Fibroblast of skin of left biceps (primary cell): ENCODE measurements around the gene MAN2A1.

Experiments used
- DNase-seq, 2 experiments: peaks; one replicate each; pipeline ENCODE4 v3.0.0-alpha.2; 2013; ENCODE audit warnings: low read depth in 2 of 2

The MAN2A1 gene

DNA sequence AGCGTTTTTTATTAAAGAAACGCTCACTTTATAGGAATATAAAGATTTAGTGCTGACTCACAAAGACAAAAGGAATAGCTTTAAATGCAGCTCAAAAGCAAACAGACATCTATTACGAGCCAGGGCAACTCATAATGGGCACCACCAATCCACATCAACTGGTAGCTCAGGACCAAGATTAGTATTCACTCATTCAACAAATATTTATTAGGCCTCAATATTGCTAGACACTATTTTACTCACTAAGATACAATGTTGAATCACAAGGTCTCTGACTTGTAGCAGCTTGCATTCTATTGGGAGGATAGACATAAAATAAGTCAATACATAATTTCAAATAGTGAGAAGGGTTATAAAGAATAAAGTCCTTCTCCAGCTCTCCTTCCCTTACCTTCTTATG, 8.0 kb upstream of the MAN2A1 start:
- DNase-seq = no peak

DNA sequence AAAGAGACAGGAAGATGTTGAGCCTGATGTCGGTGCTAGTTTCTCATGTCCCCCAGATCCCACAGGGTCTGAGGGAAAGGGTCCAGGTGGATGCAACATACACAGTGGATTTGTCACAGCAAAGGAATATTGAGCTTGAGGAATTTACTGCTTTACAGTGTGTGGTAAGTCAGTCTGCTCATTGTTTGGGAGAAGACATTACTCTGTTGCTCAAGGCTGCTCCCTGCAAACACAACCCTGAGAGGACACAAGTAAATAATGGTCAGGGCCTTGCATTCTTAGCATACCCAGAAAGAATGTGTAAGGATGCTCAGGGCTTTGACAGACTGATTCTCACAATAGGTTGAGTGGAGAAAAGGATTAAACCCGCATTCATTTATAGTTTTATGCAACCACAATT, 7.3 kb upstream of the MAN2A1 start:
- no peak for DNase-seq

DNA sequence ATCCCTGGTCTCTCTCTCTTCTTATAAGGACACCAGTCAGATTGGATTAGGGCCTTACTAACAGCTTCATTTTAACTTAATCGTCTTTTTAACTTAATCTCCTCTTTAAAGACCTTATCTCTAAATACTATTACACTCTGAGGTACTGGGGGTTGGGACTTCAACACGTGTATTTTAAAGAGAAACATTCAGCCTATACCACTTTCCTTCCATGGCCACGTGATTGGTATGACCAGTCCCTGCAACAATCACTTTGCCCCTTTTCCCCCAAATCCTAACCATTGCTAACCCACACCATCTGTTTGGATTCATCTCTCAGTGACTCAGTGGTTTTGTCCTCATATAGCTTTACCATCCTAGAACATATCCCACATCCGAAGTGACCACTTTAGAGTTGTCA, 3.8 kb upstream of the MAN2A1 start:
- DNase-seq = no peak

DNA sequence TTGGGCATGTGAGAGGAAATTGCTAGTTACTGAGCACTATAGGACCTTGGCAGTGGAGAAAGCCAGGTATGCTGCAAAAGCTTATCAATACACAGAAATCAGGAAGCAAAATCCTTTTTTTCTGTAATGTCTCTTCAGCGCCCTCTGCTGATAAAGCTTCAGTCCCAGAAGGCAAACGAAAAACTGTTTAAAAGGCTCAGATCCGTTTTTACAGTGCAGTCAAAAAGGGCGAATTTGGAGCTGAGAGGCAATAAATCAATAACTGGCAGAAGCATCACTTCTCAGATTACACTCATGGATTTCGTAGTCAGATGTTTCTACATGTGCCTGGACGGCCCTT, 1.1 kb upstream of the MAN2A1 start:
- DNase-seq = no peak

DNA sequence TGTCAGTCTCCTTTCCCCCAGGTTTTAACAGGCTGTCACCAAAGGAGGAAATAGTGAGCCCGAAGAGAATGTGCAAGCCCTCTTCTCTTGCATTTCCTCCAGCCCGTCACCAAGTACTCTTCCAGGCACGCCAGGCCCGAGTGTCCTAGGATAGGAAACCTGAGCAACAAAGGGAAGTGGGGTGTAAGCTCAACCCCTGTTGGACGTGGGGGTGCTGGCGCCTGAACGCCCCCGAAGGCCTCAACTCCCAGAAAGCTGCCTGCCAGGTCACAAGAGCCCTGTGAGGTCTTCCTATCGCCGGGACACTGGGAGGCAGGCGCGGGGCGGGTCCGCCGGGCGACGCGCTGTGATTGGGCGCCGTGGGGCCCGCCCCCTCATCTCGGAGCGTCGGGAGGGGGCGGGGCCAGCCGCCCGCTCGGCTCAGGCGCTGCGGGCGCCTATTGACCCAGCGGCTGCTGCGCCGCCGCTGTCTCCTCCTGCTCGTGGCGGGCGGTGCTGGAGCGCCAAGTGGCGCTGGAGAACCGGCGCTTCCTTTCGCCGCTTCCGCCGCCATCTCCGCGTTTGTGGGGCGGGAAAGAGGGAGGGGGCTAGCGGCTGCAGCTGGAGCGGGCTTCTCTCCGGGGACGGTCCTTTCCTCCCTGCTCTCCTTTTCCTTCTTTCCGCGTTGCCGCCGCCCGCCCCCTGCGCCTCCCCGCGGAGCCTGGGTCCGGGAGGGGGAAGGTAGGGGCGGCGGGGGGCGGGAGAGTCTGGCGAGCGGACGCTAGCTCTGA, 572 bp upstream of the MAN2A1 start:
- peak; percentile 71 to 76 for DNase-seq

DNA sequence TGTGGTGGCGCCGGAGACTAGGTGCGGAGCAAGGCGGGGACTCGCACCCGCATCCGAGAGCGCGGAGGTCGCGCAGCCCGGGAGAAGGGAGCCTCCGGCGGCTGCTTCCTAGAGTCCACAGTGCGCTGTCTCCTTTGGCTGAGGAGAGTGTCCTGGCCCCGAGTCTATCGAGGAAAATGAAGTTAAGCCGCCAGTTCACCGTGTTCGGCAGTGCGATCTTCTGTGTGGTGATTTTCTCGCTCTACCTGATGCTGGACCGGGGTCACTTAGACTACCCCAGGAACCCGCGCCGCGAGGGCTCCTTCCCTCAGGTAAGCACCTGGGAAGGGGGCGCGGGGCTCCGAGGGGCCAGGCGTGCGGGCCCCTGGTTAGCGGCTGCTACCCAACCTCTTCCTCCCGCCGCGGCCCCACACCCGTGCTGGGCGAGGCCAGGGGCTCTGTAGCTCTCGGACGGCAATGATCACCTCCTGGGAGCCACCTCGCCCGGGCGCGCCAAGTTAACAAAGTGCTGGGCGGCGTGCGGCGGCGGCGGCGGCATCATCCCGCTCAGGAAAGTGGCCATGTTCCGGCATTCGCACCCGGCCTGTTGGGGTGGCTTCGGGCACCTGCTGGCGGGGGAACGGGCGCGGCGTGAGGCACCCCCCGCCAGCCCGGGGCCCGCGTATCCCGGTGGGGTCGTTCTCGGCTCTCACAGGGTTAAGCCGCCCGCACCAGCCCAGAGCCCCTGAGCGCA, 681 bp downstream of the MAN2A1 start:
- no peak for DNase-seq

DNA sequence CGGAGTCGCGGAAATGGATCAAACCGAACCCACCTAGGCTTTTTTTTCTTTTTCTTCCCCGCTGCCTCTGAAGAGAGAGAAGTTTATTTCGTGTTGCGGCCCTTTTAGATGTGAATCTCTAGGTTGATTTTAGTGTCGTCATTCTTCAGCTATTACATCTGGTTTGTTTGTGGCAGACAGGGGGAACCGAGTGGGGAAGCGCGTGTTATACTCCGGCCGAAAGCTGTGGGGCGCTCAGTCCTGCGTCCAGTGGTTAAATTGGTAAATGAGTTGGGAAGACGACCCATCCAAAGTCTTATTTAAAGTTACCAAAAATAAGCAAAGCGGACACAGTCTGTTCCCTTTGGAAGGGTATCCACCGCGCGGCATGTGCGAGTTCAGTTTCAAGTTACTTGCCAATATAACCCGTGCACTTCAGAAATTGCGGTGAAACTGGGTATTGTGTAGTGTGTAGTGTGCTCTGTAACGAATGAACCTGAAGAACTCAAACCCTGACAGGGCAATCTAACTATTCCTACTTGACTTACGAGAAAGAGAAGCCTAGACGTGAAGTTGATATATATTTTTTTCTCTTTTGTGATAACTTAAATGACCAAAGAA, 1.3 kb downstream of the MAN2A1 start:
- peak; percentile 53 to 60 for DNase-seq

DNA sequence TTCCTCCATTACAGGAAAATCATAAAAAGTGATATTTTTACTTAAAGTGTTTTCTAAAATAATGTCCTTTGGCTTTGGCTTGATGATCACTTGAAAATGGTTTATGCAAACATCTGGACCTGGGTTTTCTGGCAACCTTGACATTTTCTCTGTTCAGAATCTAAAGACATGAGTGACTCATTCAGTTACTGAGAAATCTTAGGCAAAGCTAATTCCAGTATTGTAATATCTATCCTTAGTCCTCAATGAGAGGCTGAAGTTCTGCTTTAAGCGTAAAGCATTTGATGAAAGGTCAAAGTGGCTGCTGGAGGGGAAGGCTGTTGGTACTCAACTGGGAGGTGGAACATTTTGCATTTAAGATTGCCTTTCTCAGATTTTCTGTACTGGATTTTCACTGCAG, 2.3 kb downstream of the MAN2A1 start:
- no peak for DNase-seq

DNA sequence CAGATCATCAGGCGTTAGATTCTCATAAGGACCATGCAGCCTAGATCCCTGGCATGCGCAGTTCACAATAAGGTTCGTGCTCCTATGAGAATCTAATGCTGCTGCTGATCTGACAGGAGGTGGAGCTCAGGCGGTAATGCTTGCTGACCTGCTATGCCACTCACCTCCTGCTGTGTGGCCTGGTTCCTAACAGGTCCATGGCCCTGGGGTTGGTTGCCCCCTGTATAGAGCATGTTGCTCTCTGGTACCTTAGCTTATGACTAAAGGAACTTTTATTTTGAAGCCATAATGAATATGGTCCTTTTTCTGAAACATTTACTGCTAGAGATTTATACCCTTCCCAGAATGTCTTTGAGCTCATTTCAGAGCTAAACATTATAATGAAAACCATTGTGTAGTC, 3.1 kb downstream of the MAN2A1 start:
- no peak for DNase-seq

DNA sequence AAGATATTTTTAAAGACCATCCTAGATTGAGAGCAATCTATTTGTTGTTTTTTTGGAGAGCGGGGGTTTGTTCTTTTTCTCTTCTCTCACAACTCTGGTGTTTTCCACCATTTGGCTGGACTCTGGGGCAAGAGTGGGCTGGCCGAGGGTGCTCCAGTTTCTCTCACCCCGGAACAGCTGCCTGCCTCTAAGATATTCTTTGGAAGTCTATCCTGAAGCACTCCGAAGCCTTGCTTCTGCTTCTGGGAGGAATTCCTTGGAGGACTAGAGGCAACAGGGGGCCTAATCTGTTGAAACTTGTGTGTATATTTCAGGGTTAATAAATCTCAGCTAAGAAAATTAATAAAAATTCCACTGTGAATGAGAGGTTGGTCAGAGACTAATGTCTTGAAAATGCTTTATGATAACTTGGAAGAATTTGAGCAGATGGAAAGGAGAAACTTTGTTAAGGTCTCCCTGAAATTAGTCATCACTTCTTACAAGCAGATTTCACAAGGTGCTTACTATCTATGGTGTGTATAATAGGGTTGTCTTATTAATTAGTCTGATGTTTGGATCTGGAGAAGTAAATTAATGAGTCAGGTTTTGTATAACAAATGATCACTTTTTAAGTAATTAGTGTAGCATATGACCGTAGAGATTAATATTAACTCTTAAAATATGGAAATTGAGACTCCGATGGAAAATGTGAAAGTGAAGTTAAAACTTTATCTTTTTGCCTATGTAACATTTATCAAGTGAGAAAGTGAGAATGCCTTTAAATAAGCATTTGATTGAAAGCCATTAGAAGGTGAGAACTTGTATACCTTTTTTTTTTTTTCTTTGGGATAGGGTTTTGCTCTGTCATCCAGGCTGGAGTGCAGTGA, 4.0 kb downstream of the MAN2A1 start:
- peak; percentile 53 to 59 for DNase-seq

DNA sequence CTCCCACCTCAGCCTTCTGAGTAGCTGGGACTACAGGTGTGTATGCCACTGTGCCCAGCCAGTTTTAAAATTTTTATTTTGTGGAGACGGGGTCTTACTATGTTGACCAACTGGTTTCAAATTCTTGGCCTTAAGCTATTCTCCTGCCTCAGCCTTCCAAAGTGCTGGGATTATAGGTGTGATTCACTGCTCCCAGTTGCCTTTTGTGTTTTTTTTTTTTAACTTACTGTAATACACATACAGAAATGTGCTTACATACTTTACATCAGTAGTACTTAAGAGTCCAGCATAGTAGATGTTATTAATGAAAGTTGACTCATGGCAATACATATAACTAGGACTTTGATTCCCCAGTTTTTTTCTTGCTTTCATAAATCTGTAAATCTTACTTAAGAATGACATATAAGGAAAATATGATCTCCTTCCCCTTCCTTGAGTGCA, 4.7 kb downstream of the MAN2A1 start:
- DNase-seq = peak in 1 of 2 experiments; percentile 51

DNA sequence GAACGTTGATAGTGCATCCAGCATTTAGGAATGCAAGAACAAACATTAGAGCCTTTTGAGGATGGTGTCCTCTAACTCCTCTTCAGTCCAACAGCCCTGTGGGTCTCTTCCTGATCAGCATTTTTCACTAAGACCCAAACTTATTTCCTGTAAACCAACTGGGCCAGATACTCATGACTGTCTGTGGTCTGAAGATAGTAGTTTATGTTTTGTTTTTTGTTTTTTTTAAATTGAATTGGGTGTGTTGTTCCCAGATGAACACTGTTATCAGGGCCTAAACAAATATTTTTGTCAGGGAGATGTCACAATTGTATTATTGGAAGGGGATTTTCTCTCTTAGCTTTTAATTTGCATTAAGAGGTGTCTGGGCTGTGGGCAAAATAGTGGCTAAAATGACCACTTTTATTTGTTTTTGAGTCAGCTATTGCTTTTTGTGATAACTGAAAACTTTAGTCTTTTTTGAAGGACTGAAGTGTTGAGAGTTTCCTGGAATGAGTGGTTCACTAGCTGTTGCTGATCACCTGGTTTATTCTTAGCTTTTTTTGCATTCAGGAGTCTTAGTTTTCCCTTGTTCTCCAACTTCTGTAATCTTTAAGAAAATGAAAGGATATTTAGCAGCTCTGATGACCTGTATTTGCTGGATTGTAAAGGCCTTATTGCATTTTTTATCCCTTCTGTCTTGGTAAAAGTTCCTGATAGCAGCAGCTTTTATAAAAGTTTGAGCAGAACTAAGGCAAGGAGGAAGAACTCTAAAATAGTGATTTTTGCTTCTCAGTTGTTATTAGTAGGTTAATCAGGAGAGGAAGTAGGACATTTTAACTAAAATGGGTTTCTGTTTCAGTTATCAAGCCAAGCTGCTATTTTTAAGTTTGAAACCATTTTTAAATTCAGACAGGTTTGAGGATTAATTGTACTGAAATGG, 5.5 kb downstream of the MAN2A1 start:
- DNase-seq = no peak

DNA sequence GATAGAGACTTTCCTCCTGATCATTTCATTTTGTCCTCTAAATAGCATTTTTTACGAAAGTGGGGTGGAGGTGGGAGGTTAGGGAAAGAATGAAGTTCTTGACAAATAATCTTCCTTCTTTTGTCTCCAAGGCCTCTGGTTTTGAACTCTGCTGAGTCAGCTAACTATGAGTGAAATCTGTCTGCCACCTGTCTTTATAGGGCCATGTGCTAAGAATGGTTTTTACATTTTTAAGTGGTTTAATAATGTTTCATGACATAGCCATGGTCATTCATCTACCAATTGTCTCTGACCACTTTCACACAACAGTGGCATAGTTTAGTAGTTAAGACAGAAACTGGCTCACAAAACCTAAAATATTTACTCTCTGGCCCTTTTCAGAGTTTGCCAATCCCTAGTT, 7.6 kb downstream of the MAN2A1 start:
- DNase-seq = no peak

DNA sequence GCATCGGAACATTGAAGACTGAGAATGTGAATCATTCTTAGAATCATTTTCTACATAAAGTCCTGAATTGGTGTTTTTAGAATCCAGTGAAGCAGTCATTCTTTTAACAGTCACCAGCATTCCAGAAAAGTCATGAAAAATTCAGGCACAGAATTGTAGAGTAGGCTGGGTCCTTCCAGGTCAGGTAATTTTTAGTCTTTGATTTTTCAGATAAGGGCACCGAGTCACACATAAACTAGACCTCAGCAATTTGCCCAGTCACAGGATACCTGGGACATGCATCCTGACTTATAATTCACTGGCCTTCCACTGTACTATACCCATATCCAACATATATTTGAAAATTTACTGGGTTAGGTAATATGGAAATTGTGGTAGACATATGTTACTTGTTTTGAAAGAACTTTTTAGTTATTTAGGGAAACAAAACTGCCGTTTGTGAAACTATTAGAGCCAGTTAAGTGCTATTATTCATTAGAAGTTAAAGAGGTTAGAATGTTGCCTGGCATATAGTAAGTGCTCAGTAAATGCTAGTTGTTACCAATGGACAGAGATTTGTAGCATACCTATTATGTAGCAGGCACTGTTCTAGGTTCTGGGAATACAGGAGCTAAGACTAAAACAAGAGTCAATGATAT, 10.9 kb downstream of the MAN2A1 start:
- no peak for DNase-seq

DNA sequence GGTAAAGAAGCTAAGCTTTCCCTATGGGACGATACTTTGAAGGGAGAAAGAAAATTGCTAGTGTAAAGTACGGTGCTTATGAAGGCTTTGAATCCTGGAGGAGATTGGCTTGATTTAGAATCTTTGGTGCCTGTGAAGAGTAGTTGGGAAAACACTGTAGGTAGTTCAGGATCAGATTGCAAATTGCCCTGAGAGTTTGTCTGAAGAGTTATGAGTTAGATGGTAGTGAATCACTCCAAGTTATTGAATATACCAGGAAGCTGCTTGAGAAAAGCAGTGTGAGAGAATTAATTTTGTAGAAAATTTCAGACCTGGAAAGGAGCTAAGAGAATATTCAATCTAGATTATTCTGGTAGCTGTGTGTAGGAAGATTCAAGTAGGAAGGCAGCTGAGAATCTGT, 11.5 kb downstream of the MAN2A1 start:
- DNase-seq = no peak

DNA sequence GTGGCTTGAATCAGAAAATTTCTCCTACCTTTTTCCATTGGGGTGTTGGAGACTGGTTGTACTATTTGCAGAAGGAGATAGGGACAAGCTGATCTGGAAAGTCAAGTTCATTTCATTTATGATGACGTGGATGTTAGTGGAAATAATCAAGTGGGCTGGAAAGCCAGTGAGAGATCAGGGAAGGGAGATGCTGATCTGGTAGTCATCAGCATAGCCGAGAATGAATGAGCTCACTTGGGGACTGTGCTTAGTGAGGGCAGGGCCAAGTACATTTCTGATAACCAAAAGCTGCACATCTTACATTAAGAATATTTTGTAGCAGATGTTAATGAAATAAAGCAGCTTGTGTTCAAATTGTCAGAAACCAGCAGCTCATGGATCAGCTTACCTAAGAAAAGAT, 12.1 kb downstream of the MAN2A1 start:
- DNase-seq = no peak

DNA sequence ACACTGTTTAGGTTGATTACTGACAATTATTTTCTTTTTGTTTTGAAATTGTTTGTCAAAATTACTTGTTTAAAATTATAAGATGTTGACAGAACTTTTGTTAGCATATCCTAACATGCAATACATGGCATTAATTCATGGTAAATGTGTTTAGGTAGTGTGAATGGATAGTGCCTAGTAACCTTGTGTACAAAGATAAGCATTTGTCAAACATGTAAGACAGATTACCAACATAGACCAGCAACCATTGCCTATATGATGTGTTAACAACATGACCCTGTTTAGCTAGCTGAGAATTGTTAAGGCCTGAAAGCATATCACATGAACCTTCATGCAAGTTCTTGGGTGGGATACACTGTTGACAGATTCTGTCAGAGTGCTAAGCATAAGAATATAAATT, 13.4 kb downstream of the MAN2A1 start:
- no peak for DNase-seq

DNA sequence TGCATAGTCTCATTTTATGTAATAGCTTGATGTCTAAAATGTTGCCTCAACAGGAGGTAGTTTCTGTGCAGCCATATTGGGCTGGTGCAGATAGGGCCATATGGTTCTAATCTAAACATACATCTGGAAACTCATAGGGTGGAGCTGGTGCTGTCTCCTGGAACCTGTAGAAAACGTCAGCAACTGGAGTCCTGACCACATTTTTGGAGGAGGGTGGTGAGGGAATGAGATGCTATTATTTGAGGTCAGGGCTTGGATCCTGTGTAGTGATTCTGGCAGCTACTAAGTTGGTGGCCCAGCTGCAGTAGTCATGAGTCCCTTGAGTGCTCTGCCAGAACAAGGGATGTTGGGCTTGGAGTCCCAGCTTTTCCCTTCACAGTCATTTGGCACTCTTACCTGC, 14.1 kb downstream of the MAN2A1 start:
- peak; percentile 52 to 58 for DNase-seq

DNA sequence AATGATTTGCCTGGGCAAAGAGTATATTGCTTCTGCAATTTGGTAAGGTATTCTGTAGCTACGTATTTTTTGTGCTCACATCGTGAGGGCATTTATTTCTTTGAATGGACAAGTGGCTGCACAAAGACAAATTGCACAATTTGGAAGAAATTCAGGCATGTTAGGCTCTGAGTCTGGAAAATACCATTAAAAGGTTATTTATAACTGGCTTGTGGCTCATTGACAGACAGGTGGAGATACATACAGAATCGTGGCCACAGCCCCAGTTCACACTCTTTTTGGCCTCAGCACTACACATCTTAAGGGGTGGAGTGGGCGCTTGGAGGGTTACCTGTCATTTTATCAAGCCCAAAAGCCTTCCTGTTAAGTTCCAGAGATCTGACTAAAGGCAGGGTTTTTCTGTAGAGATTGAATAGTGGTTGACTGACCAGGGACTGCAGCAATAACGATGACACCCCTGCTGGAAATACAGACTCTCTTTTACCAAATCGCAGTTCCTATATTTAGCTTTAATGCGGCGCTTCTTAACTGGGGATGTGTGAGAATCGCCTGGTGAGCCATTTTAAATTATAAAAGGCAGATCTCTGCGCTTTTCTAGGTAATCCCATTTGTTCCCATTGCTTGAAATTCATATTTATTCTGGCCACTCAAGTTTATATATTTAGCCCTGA, 14.7 kb downstream of the MAN2A1 start:
- no peak for DNase-seq

DNA sequence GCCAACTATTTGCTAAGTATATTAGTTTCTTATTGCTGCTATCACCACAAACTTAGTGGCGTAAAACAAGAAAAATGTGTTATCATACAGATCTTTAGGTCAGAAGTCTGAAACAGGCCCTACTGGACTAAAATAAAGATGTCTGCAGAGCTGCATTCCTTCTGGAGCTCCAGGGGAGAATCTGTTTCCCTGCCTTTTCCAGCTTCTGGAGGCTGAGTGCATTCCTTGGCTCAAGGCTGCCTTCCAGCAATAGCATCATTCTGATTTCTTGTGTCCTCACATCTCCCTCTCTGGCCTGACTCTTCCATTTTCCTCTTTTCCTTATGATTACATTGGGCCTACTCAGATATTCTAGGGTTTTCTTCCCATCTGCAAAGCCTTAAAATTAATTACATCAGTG, 15.9 kb downstream of the MAN2A1 start:
- peak; percentile 69 to 72 for DNase-seq
